Measurements from ENCODE around the gene CRIP2.

DNA sequence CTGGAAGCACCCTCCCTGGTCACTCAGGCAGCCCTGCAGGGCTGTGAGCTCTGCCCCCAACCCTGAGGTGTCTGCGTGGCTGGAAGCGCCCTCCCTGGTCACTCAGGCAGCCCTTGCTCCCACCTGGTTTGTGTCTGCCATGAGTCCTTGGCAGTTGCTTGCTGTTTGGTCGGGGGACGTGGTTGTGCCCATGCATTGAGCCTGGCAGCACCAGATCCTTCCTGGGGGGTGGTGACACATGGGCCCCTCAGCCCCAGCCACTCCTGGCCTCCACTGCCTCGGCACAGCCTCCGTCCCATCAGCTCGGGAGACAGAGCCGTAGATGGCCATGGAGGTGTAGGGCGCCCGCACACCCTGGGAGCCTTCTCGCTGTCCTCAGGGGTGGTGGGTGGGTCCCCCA, 35.4 kb upstream of the CRIP2 start:
- TF ChIP-seq, protein P1, sequence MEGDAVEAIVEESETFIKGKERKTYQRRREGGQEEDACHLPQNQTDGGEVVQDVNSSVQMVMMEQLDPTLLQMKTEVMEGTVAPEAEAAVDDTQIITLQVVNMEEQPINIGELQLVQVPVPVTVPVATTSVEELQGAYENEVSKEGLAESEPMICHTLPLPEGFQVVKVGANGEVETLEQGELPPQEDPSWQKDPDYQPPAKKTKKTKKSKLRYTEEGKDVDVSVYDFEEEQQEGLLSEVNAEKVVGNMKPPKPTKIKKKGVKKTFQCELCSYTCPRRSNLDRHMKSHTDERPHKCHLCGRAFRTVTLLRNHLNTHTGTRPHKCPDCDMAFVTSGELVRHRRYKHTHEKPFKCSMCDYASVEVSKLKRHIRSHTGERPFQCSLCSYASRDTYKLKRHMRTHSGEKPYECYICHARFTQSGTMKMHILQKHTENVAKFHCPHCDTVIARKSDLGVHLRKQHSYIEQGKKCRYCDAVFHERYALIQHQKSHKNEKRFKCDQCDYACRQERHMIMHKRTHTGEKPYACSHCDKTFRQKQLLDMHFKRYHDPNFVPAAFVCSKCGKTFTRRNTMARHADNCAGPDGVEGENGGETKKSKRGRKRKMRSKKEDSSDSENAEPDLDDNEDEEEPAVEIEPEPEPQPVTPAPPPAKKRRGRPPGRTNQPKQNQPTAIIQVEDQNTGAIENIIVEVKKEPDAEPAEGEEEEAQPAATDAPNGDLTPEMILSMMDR (IDR thresholded peaks at IDR 0.05): no peak
- no peak for TF ChIP-seq POLR2A (IDR thresholded peaks at IDR 0.05)
